Left ventricle myocardium inferior (tissue), 1 donor: ENCODE data around the gene SUMO1. TPM values are rescaled to one million over a fixed set of nuclear protein-coding genes. Genes with fewer than 3 reads are reported as not detected.

Experiments used
- DNase-seq: peaks from one replicate; pipeline ENCODE4 v3.0.0-alpha.2; 2020
- H3K27ac ChIP-seq: fragments of 200-600 bp; replicated peaks from 2 replicates; pipeline ENCODE4 v1.8.0; 2021
- H3K27me3 ChIP-seq: fragments of 200-600 bp; 2 replicates; pipeline ENCODE4 v1.8.0; 2021; ENCODE audit warnings: low read depth
- H3K36me3 ChIP-seq: fragments of 200-600 bp; 2 replicates; pipeline ENCODE4 v1.8.0; 2021
- H3K4me1 ChIP-seq: fragments of 200-600 bp; 2 replicates; pipeline ENCODE4 v1.8.0; 2021
- H3K4me3 ChIP-seq: fragments of 200-600 bp; 2 replicates; pipeline ENCODE4 v1.8.0; 2021; ENCODE audit warnings: mild to moderate bottlenecking, moderate library complexity
- H3K9me3 ChIP-seq: fragments of 200-600 bp; replicated peaks from 2 replicates; pipeline ENCODE4 v1.8.0; 2021
- CTCF ChIP-seq: fragments of 200-600 bp; IDR thresholded peaks from 2 replicates; pipeline ENCODE4 v1.8.0; 2021; ENCODE audit warnings: antibody characterized with exemption, mild to moderate bottlenecking, borderline replicate concordance
- intact Hi-C: fragments of 100-400 bp; cut with micrococcal nuclease; formaldehyde crosslinking; loops from one replicate; pipeline ENCODE4 v1.11.0; 2022
- total RNA-seq: library from RNA; stranded (reverse); fragmentation: NEBNext Ultra II Directional; extraction: Animal tissue kit (Norgen Biotek cat#: 25700); gene quantifications from one replicate; pipeline ENCODE4 v1.2.1, GENCODE V29; 2021
- donor health status: DM: no; HTN: yes; CAD: no; lungs with severe emphysema.

SUMO1 gene
- total RNA-seq, 1 donor from 2014 or later: 71.2 TPM

GRCh38 chr2:202208526-202208925 lies 29.9 kb downstream of the SUMO1 start:
- no peaks in the 10 kb centered on the region for H3K9me3 ChIP-seq
- no peak for TF ChIP-seq CTCF
- intact Hi-C loops: no loop called here
- no peak overlapping the region for H3K4me3 ChIP-seq
- DNase-seq: no peak
- no peaks in the 10 kb centered on the region for H3K4me1 ChIP-seq
- no peak overlapping the region for H3K27ac ChIP-seq
- H3K27me3 ChIP-seq: no peaks in the 10 kb centered on the region
- H3K36me3 ChIP-seq: peaks cover 83% of the 10 kb centered on the region

GRCh38 chr2:202204855-202205254 lies 33.5 kb downstream of the SUMO1 start:
- Histone ChIP-seq H3K27ac (no peak overlapping the region), H3K27me3 (no peaks in the 10 kb centered on the region), H3K9me3 (no peaks in the 10 kb centered on the region), H3K4me3 (no peak overlapping the region), H3K36me3 (peaks cover 54% of the 10 kb centered on the region), H3K4me1 (no peaks in the 10 kb centered on the region)
- intact Hi-C loops: no loop called here
- DNase-seq: no peak
- no peak for TF ChIP-seq CTCF

- Histone ChIP-seq H3K36me3 (peaks cover 42% of the 10 kb centered on the region), H3K27me3 (no peaks in the 10 kb centered on the region), H3K27ac (no peak overlapping the region), H3K9me3 (no peaks in the 10 kb centered on the region), H3K4me3 (no peak overlapping the region), H3K4me1 (no peaks in the 10 kb centered on the region)
- TF ChIP-seq CTCF: no peak
- intact Hi-C loops: no loop called here
- DNase-seq: no peak
Observed at GRCh38 chr2:202203348-202203747, 35.0 kb downstream of the SUMO1 start.

GRCh38 chr2:202201220-202202160 lies 36.9 kb downstream of the SUMO1 start:
- H3K9me3 ChIP-seq: no peaks in the 10 kb centered on the region
- intact Hi-C loops: no loop called here
- H3K27me3 ChIP-seq: no peaks in the 10 kb centered on the region
- peaks cover 25% of the 10 kb centered on the region for H3K36me3 ChIP-seq
- no peaks in the 10 kb centered on the region for H3K4me1 ChIP-seq
- H3K4me3 ChIP-seq: no peak overlapping the region
- no peak for TF ChIP-seq CTCF
- no peak for DNase-seq
- H3K27ac ChIP-seq: no peak overlapping the region

GRCh38 chr2:202196727-202197126 lies 41.7 kb downstream of the SUMO1 start:
- Histone ChIP-seq H3K36me3 (no peaks in the 10 kb centered on the region), H3K4me3 (no peak overlapping the region), H3K9me3 (no peaks in the 10 kb centered on the region), H3K27ac (no peak overlapping the region), H3K4me1 (no peaks in the 10 kb centered on the region), H3K27me3 (no peaks in the 10 kb centered on the region)
- no peak for DNase-seq
- no peak for TF ChIP-seq CTCF
- intact Hi-C loops: no loop called here
